NCI-H345 (cell line): ENCODE measurements around the gene CLK4.

ENCODE experiments used
- DNase-seq: peaks from one replicate; lab custom pipeline; 2025; lab: John Stamatoyannopoulos, UW

The CLK4 gene

GRCh38 chr5:178554311-178554710 lies 72.5 kb downstream of the CLK4 start:
- no peak for DNase-seq

- DNase-seq, result no peak
Measured at GRCh38 chr5:178553517-178553916, 73.3 kb downstream of the CLK4 start.
